Cardiac septum (tissue), 1 donor: ENCODE measurements around the gene OR4C15. TPM values are rescaled to one million over a fixed set of nuclear protein-coding genes. Genes with fewer than 3 reads are reported as not detected.

Experiments used
- DNase-seq: peaks from one replicate; pipeline ENCODE4 v3.0.0-alpha.2; 2020; ENCODE audit warnings: low spot score
- intact Hi-C: fragments of 100-400 bp; cut with DNase I; formaldehyde crosslinking; loops from one replicate; pipeline ENCODE4 v1.14.0; 2022
- long read RNA-seq: library from polyadenylated mRNA; unstranded; transcript quantifications from one replicate; pipeline ENCODE4 v2.0.0, GENCODE V29; 2021
- total RNA-seq: library from RNA; stranded (reverse); fragmentation: NEBNext Ultra II Directional; extraction: Animal tissue kit (Norgen Biotek cat#: 25700); gene quantifications from one replicate; pipeline ENCODE4 v1.2.1, GENCODE V29; 2021
- donor health status: DM: no; HTN: no; CAD: no.

The OR4C15 gene
- total RNA-seq, result not detected
- long read RNA-seq, result 0 reads

GRCh38 chr11:55554169-55554568, at the start of gene OR4C15:
Gene OR4C15 (plus strand): TSS chr11:55554469. CDS start chr11:55554469, 0 bp downstream.
- intact Hi-C loops, result no loop called here

GRCh38 chr11:55571828-55572227, 17.6 kb downstream of the OR4C15 start, which contains the start of gene OR4C16:
Gene OR4C16 (plus strand): TSS chr11:55572128. CDS start chr11:55572128, 0 bp downstream.
- intact Hi-C loops, result no loop called here
- DNase-seq, result no peak

More at GRCh38 chr11:55554169-55554568, at the start of gene OR4C15:
- no peak for DNase-seq

- no peak for DNase-seq
- intact Hi-C loops, result no loop called here
These were observed 18.3 kb downstream of the OR4C15 start for GRCh38 chr11:55572548-55572947.

Other genes starting within 250 kb of the OR4C15 start
- not detected for gene OR4A16, start 211.3 kb upstream of the OR4C15 start, total RNA-seq
- not detected for gene OR4A15, start 186.5 kb upstream of the OR4C15 start, total RNA-seq
- not detected for gene OR4C16, start 17.7 kb downstream of the OR4C15 start, total RNA-seq
- not detected for gene OR4C11, start 53.2 kb downstream of the OR4C15 start, total RNA-seq
- gene OR4P4, start 80.6 kb downstream of the OR4C15 start, total RNA-seq, result not detected
- gene OR4S2, start 93.9 kb downstream of the OR4C15 start, total RNA-seq, result not detected
- not detected for gene OR4C6, start 107.7 kb downstream of the OR4C15 start, total RNA-seq
- not detected for gene OR5D13, start 219.0 kb downstream of the OR4C15 start, total RNA-seq
- not detected for gene OR5D14, start 241.1 kb downstream of the OR4C15 start, total RNA-seq